ENCODE data around the gene MPL. TPM values are rescaled to one million over a fixed set of nuclear protein-coding genes. Genes with fewer than 3 reads are reported as not detected.
"Not testable (repeated sequence)": the region's sequence is repeated elsewhere in the genome, so short reads cannot be mapped to it uniquely, and the experiment has no call there.

Gene MPL
- total RNA-seq, 2 donors from 2014 or later, result 0.39 TPM; not detected in 1

DNA sequence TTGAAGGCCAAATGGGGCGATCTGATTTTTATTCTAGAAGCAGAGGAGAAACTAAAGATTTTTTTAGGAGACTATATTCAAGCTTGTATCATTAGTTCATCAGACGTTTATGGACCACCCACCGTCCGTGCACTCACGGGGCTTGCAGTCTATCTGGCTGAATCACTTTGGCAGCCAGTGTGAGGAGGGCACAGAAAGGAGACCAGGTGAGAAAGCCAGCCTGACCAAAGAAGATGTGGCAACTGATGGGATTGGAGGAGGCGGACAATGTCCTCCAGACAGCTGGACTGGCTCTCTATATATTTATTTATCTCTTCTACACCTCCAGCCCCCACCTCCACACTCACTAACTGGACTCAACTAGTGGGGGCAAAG, 31.0 kb downstream of the MPL start:
- Histone ChIP-seq H3K4me1 (peaks cover 0 to 46% of the 10 kb centered on the region in 2 donors), H3K36me3 (peaks cover 18% of the 10 kb centered on the region), H3K27me3 (no peaks in the 10 kb centered on the region), H3K4me3 (peak overlapping the region; percentile 88 to 89), H3K27ac (peak overlapping the region; percentile 92 to 93), H3K9me3 (no peaks in the 10 kb centered on the region)
- TF ChIP-seq CTCF (IDR thresholded peaks at IDR 0.05), result no peak
- DNase-seq (ENCODE audit: low spot score), result no peak

DNA sequence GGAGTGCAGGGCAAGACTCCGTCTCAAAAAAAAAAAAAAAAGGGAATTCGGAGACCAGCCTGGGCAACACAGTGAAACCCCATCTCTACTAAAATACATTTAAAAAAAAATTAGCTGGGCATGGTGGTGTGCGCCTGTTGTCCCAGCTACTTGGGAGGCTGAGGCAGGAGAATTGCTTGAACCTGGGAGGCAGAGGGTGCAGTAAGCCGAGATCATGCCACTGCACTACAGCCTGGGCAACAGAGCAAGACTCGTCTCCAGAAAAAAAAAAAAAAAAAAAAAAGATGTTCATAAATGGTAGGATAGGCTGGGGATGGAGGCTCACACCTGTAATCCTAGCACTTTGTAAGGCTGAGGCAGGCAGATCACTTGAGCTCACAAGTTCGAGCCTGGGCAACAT, 32.2 kb downstream of the MPL start:
- H3K4me1 ChIP-seq, result peaks cover 0 to 49% of the 10 kb centered on the region in 2 donors
- not testable (repeated sequence) for H3K4me3 ChIP-seq

DNA sequence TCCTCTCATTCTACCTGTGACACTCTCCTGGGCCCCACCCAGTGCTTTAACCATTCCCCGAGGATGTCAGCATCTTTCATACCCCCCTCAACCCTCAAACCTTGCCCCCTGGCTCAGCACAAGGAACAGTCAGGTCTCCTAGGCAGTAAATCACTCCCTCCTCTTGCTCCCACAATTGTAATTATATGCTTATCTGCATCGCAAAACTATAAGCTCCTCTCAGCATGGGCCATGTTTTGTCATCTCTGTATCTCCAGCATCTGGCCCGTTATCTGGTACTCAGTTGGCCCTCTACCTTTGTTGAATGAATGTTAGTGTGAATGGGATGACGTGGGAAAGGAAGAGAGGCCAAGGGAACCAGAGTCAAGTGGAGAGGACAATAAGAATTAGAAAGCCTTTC, 32.9 kb downstream of the MPL start:
- Histone ChIP-seq H3K36me3 (no peaks in the 10 kb centered on the region), H3K27me3 (no peaks in the 10 kb centered on the region), H3K27ac (no peak overlapping the region), H3K4me3 (no peak overlapping the region), H3K9me3 (no peaks in the 10 kb centered on the region), H3K4me1 (peaks cover 0 to 47% of the 10 kb centered on the region in 2 donors)
- DNase-seq (ENCODE audit: low spot score), result no peak
- TF ChIP-seq CTCF (IDR thresholded peaks at IDR 0.05), result no peak

More for the DNA sequence above, 32.2 kb downstream of the MPL start:
- not testable (repeated sequence) for H3K27ac ChIP-seq; H3K36me3 ChIP-seq; H3K9me3 ChIP-seq; H3K27me3 ChIP-seq; DNase-seq (ENCODE audit: low spot score)

- peak overlapping the region in 1 of 2 donors; percentile 69 for H3K27ac ChIP-seq
These were observed 34.6 kb downstream of the MPL start for GRCh38 chr1:43372172-43372571.

GRCh38 chr1:43373066-43373940, 35.7 kb downstream of the MPL start:
- no peak for DNase-seq (ENCODE audit: low spot score)
- TF ChIP-seq CTCF (IDR thresholded peaks at IDR 0.05), result no peak

More at GRCh38 chr1:43372172-43372571, 34.6 kb downstream of the MPL start:
- Histone ChIP-seq H3K9me3 (no peaks in the 10 kb centered on the region), H3K27me3 (no peaks in the 10 kb centered on the region), H3K4me3 (no peak overlapping the region), H3K36me3 (no peaks in the 10 kb centered on the region), H3K4me1 (peaks cover 0 to 31% of the 10 kb centered on the region in 2 donors)
- no peak for DNase-seq (ENCODE audit: low spot score)
- TF ChIP-seq CTCF (IDR thresholded peaks at IDR 0.05), result no peak

GRCh38 chr1:43376723-43377235, 39.2 kb downstream of the MPL start:
- Histone ChIP-seq H3K9me3 (no peaks in the 10 kb centered on the region), H3K4me1 (peaks cover 0 to 24% of the 10 kb centered on the region in 2 donors), H3K27me3 (no peaks in the 10 kb centered on the region), H3K36me3 (no peaks in the 10 kb centered on the region), H3K4me3 (no peak overlapping the region), H3K27ac (no peak overlapping the region)
- no peak for DNase-seq (ENCODE audit: low spot score)
- TF ChIP-seq CTCF (IDR thresholded peaks at IDR 0.05), result no peak

More at GRCh38 chr1:43373066-43373940, 35.7 kb downstream of the MPL start:
- Histone ChIP-seq H3K4me3 (no peak overlapping the region), H3K27me3 (no peaks in the 10 kb centered on the region), H3K4me1 (peaks cover 0 to 27% of the 10 kb centered on the region in 2 donors), H3K36me3 (no peaks in the 10 kb centered on the region), H3K27ac (peak overlapping the region; percentile 33 to 69), H3K9me3 (no peaks in the 10 kb centered on the region)

Data from right atrium auricular region (tissue), 2 donors.